ENCODE data around the gene OR8D2.

The OR8D2 gene, protein sequence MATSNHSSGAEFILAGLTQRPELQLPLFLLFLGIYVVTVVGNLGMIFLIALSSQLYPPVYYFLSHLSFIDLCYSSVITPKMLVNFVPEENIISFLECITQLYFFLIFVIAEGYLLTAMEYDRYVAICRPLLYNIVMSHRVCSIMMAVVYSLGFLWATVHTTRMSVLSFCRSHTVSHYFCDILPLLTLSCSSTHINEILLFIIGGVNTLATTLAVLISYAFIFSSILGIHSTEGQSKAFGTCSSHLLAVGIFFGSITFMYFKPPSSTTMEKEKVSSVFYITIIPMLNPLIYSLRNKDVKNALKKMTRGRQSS

DNA sequence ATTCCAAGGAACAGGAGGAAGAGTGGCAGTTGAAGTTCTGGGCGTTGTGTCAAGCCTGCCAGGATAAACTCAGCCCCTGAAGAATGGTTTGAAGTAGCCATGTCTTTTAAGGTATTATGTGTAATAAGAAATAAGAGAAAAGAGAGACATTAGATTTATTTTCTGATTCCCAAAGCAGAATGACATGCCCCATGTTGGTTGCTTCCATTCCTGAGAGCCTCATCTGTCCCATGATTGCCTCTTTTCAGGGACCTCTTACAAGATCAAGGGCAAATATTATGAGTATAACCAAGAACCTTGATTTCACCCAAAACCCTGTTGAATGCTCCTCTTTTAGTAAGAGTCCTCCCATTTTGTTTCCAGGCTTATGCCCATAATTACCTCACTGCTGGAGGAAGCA, at the start of gene OR8D2:
OR8D2 (minus strand) TSS at position 101 of the 400 bp plus-strand sequence; CDS start at position 101, 0 bp downstream.
- no peak for DNase-seq

DNA sequence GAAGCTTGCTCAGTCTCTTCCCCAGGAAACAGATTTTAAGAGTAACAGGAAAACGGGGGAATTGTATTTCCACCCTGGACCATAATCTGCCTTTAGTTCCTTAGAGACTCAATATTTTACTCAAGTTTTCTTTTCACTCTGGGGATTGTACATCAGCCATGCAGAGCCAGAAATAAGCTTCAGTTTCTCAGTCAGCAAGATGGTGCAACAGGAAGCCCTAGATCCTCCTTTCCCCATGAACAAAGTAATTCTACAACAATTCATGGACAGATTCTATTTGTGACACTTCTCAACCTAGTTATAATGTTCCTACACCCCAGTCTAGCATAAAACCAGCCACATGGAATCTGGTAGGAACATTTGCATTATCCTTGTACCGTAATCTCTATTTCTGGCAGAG, 39.6 kb upstream of the OR8D2 start:
- no peak for DNase-seq

DNA sequence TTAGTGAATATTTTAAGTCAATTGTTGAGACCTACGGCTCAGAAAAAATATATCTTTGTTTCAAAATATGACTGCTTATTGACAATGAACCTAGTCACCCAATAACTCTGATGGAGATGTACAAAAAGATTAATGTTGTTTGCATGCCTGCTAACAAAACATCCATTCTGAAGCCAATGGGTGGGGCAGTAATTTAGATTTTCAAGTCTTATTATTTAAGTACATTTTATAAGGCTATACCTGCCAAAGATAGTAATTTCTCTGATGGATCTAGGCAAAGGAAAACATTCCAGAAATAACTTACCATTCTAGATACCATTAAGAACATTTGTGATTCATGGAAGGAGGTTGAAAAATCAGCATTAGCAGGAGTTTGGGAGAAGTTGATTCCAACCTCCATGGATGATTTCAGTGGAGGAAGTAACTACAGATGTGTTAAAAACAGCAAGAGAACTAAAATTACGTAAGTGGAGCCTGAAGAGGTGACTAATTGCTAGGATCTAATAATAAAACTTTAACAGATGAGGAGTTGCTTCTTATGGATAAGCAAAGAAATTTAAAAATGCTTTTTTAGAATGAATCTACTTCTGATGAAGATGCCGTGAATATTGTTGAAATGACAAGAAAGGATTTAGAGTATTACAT, 26.4 kb upstream of the OR8D2 start:
- DNase-seq = no peak

DNA sequence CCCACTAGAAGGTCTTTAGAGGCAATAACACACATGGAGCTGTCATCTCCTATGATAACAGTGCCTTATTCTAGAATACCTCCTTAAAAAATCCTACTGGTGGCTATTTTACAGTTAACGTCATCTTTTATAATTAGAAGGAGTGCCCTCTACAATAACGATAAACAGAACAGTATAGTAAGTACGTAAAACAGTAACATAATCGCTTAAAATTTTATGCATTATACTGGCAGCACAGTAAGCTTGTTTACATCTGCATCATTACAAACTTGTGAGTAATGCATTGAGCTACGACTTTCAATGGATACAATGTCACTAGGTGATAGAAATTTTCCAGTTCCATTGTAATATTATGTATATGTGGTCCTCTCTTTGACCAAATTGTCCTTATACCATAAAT, 24.3 kb upstream of the OR8D2 start:
- DNase-seq = no peak

DNA sequence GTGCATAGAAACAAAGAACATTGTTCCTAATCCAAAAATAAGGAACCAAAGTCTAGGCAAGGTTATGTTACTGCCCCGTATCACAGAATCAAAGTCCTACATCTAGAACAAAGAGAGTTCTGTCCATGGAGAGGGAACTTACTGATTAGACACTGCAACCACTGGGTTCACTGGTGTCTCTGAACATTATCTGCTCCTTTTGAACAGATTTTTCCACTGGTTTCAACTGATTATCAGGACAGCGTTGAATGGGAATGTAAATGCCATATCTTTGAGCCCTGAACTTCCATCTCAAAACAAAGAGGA, 20.1 kb upstream of the OR8D2 start:
- DNase-seq = no peak

DNA sequence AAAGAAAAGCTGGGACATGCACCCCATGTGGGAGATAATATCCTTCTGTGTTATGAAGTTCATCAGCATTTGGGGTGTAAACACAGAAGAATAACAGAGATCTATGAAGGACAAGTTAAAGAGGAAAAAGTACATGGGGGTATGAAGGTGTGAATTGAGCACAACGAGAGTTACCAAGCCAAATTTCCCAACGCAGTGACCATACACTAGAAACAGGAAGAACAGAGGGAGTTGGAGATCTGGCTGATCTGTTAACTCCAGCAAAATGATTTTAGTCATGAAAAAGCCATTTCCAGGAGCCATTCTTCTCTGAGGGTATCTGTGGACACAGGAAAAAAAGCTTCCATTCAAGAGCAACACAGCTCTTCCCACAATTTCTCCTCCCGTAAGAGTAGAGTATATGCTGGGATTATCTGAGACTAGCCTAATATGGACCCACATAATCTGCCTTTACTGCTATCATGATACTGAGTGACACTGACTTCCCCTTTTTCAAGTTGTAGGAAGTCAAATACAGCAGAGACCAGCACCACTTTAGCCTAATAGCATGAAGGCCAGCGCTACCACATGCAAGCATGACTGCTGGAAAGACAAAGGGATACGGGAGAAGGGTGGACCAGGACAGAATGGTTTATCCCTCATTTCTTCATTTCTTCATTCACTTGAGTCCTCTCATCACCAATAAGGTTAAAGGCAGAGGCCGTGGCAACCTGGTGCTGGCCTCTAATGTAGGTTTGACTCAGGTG, 19.6 kb upstream of the OR8D2 start:
- DNase-seq = no peak

DNA sequence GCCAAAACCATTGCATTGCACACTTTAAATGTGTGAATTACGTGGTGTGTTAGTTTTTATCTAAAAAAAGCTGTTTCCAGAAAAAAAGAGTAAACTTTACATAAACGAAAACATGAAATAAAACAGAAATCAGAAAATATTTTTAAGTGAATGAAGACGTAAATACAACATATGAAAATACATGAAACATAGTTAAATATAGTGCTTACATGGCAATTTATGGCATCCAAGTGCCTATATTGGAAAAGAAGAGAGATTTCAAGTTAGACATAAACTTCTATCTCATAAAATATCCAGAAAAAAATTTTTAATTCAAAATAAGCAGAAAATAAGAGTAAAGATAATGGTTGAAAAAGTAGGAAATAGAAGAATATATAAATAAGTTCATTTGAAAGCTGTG, 11.9 kb upstream of the OR8D2 start:
- DNase-seq = no peak

DNA sequence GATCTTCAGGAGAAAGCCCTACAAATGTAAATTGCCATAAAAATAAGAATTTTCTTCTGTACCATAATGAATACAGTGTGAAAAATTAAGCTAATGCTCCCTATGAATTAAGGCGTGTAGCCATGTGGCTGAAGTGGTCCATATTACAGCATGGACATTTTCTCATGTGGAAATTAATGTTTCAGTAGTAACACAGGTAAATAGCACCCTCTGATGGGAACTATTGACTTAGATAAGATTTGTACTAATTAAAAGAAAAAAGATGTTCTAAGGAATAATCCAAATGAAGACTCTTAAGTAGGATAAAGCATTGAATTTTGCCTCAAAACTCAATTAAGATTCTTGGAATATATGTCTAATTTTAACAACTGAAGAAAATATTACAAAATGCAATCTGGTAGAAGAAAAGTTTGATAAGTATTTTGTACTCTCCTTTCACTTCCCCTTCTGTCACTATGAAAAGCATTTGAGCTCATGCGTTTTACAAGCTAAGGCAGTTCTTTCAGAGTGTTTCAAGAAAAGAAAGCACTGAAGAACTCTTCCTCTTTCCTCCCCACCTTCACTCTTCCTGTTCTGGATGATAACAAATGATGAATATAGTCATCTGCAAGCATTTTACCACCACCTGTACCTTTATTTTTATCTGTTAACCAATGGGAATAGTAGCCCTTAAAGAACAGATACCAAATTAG, 9.9 kb upstream of the OR8D2 start:
- no peak for DNase-seq

DNA sequence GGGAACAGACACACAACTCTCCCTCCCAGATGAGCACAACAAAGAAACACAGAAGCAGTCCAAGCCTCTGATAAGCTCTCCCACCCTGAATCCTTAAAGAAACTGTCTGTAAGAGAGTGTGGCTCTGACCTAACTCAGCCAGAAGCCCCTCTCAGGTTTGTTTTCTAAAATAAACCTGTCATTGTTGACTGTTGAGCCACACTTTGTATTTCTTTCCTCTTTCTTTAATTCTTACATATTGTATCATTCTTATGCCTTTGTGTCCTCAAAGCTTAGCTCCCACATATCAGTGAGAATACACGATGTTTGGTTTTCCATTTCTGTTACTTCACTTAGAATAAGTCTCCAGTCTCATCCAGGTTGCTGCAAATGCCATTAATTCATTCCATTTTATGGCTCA, 7.8 kb upstream of the OR8D2 start:
- DNase-seq = no peak

DNA sequence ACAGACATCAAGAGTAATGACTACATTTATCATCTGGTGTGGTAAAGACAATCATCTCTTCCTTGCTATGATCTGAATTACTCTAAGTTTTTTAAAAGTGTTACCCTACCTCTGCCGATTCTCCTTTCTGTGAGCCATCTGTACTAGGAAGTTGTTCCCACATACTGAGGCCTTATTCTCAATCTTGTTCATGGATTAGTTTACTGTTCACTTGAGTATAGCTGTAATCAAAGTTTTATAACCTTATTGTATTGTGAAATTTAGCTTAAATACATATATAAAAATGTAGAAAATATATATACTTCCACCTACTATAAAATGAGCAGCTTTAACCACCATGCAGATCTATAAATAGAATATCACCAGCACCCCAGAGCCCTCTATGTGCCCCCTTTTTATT, 2.4 kb upstream of the OR8D2 start:
- no peak for DNase-seq

DNA sequence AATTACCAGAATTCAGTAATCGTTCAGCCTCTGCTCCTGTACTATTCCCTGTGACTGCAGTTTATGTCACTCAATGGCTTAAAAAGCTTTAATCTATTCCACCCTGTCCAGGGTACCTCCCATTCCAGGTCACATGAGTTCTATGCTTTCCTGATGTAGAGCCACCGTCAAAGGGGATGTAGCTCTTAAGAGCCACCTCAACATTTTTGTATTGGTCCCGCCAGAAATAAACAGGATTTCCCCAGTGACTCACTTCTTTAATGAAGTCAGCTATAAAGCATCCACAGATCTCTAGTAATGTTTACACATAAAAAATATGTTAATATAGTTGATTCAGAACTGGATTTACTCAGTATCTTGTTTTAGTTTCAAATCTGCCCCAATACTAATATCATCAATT, 4.9 kb downstream of the OR8D2 start:
- DNase-seq = no peak

DNA sequence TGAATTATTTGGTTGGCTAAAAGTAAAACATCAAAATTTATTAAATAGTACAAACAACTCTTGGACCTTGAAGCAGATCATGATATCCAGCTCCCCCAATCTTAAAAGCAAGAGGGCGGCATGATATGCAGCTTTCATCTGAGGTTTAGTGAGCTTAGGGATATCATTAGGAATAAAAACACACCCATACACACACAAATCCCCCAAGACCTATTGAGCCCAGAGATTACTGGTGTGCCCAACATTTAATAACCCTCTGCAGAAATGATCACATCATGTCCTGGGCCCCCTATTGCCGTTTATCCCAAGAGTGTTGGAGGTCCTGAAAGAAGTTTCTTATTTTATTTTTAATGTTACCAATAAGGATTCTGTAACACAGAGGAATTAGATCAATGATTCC, 6.1 kb downstream of the OR8D2 start, which contains the start of gene OR8D1:
OR8D1 (minus strand) TSS at position 101 of the 400 bp plus-strand sequence. CDS start 3,183 bp downstream, outside the sequence.
- no peak for DNase-seq

DNA sequence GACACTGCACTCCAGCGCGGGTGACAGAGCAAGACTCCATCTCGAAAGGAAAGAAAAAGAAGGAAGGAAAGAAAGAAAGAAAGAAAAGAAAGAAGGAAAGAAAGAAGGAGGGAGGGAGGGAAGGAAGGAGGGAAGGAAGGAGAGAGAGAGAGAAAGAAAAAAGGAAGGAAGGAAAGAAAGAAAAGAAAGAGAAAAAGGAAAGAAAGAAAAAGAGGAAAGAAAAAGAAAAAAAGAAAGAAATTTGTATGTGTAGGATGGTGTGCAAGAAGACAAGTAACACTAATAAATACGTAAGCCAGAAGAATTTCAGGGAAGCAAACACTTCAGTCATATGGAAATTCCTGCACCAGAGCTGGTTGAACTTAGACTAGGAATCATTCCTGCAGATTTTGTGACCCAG, 6.9 kb downstream of the OR8D2 start:
- no peak for DNase-seq

DNA sequence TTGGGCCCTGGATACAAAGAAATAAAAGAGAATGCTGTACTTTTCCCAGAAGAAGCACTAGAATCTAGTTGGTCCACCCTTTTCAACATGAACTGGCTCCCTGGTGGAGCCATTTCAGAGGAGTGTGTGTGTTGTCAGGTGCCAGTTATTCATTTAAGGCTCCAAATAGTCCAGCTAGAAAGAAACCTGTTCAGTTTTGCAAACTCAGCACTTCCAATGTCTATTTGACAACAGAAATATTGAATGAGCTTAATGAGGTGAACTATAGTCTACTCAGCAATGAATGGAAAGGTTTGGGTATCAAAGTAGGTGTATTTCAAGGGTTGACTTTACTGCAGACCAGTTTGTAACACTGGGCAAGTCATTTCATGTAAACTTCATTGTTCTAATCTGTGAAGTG, 8.3 kb downstream of the OR8D2 start:
- DNase-seq = no peak

DNA sequence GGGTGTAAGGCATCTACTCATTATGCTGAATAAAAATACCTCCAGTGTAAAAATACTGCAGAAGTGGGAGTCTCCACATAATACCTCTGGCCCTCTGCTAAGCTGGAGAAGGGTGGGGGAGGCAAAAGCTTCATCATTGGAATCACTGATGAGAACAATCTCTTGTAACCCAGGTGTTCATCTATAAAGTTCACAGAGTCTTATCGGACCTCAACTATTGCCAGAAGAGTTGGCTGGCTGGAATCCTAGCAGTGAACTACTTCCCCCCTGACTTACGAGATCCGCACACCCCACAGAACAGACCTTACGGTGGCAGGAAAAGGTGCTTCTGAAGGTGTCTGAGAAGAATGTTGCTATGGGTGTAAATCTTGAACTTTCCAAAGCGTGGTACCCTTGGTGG, 8.7 kb downstream of the OR8D2 start:
- no peak for DNase-seq

DNA sequence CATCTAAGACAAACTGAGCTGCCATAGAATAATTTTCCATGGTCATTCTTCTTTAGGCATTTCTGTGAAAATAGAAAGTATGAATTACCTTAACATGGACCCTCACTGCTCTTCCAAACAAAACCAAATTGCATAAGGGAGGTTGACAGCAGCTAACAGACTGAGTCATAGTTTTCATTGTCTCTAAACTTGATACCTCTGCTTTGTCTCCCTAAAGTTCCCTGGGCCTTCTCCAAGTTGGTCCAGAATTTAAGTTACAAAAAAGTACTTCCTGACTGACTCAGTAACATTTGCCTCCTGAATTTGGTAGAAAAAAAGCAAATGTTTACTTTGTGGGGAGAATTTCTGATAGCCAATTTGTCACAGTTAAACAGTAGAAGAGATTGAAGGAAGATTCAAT, 9.3 kb downstream of the OR8D2 start:
- no peak for DNase-seq

DNA sequence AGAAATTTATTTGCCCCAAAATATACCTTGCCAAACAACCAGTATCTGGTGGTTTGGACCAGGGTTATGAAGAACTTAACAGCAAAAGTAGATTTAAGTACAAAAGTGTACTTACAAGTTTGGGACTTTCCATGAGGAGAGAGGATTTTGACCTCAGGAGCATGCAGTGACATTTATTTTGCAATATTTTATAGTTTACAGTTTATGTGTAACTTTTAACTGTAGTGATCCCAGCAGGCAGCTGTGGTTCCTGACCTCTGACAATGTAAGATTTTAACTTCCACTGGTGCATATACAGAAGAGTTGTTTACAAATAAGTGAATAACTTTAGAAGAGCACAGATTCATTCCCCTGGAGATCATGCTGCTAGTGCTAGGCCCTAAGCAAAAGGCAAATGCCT, 12.9 kb downstream of the OR8D2 start:
- no peak for DNase-seq

DNA sequence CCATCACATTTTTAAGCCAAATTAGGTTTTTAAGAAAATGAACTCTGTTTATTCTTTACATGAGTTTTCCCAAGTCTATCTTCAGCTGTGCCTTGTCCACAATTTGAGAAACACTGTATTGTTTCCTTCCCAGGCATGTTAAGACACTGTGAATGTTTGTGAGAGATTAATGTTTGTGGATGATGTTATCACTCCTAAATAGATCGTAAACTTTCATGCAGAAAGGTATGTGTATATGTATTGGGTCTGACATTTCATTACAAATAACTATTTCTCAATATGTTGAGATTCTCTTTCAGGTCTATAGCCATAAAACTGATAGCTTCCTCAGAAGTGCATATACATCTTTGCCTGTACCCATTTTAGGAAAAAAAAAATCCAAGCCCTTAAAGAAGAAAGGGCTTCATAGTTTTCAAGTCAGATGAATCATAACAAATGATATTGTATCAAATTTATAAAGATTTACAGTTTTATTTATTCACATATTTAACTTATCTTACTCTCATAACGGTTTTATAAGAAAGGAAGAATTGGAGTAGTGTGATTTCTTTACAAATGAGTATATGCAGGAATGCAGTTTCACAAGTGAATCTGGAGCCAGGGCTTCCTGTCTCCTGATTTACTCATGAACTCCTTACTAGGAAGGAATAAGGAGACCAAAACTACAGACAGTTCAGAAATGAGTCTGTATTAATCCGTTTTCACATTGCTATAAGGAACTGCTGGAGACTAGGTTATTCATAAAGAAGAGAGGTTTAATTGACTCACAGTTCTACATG, 17.5 kb downstream of the OR8D2 start:
- no peak for DNase-seq

DNA sequence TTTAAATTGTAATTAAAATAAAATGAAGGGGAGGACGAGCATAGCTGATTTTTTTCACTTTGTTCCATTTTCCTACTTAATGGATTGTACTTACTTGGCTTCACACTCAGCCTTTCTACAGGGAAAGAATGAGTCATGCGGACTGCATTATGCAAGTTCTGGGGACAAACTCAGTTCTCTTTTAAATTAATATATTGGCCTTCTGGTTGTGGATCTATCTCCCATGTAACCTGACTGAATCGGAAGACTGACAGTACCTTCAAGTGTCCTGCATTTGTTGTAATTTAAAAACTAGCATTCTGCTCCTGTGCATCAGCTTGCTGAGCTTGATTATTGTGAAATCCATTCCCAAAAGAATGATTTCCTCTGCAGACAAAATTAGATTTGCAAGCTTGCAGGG, 18.4 kb downstream of the OR8D2 start:
- DNase-seq = no peak

DNA sequence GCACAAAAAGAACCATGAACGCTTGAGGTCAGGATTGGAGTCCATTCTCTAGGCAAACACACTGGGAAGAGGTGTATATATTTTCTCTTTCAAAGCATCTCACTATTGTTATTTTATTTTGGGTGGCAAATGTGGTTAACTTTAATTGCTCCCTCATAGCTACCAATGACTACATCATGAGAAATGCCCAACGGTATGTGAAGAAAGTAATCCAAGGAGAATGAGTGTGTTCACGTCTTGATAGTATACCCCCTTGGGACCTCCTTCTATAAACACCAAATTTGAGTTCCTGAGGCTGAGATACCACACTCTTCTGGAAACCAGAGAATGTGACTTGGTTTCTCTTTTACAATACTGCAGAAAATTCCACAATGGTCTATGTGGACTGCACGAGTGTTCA, 22.1 kb downstream of the OR8D2 start:
- DNase-seq = no peak

DNA sequence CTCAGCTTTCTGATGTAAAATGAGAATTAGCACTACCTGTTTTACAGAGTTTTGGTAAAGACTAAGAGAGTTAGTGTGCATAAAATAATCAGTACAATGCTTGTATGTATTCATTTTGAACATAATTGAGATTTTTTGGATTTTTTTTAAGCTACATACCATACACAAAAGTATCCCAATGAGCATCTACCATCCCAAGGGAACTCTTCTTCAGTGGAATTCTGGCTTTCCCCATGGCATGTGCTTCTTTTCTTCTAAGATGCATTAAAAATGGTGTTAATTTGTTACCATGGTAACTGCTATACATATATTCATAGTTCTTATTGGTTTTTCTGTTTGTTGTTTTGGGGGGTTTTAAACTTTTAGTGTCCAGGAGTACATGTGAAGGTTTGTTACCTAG, 24.0 kb downstream of the OR8D2 start:
- DNase-seq = no peak

DNA sequence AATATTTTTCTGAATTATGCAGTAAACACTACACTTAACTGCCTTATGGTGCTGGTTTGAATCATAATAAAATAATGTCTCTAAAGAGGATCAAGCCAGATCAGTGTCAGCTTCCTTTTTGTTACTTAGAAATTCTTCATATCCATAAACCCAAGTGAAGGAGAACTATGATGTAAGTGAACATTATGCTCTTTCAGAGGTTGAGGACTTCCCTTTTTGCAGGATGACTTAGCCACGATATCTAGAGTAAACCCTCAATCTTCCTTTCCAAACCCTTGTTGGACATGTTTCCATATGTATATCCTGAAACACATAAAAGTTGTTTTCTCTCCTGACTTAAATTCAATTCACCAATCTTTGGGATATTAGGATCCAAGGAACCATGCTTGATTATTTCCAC, 25.3 kb downstream of the OR8D2 start:
- no peak for DNase-seq
